GM11168 (cell line): ENCODE data around the gene LRRC74B.
"Not testable (repeated sequence)": the region's sequence is repeated elsewhere in the genome, so short reads cannot be mapped to it uniquely, and the experiment has no call there.

ENCODE experiments used
- in situ Hi-C: fragments of 300-500 bp; cut with MboI; formaldehyde crosslinking; loops from one replicate; pipeline ENCODE4 v1.12.0; 2022; ENCODE audit warnings: low sequenced_read_pairs; ENCODE audit not compliant: unreplicated experiment

Gene LRRC74B

GRCh38 chr22:21051831-21052400 is 6.2 kb downstream of the LRRC74B start:
- in situ Hi-C loops, result no loop called here

- in situ Hi-C loops, result no loop called here
These were observed 7.1 kb downstream of the LRRC74B start for GRCh38 chr22:21052715-21053459.

DNA sequence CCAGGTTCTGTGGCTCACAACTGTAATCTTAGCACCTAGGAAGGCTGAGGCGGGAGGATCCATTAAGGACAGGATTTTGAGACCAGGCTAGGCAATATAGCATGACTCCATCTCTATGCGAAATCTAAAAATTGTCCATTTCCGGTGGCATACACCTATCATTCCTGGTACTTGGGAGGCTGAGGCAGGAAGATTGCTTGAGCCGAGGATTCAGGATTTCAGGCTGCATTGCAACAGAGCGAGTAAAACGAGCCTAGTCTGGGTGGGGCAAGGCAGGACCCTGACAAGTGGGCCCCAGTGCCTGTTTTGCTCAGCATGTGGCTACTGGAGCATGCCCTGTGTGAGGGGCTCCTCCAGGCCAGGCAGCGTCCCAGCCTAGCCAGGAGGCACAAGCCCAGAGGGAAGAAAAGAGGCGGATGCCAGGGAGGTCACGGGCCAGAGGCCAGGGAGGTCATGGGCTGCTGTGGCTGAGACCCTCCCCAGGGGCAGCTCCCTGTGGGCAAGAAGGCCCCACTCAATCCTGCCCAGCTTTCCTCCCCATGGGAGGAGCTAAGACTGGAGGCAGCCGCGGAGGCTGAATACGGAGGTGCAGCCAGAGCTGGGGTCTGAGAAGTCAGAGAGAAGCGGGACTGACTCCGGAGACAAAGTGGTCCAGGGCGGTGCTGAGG is 8.4 kb downstream of the LRRC74B start:
- in situ Hi-C loops, result no loop called here

- in situ Hi-C loops, result no loop called here
These were observed 9.2 kb downstream of the LRRC74B start for GRCh38 chr22:21054714-21055563.

DNA sequence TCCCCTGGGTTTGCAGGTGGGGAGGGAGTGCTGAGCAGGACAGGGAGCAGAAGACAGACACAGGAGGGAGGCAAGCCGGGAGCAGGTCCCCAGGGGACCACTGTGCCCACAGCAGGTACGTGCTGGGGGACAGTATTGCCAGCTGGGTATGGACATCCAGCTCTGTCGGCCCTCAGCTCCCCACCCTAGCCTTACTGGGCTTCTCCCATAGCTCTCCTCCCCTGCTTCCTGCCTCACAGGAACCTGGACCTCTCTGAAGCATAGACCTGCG is 9.8 kb downstream of the LRRC74B start:
- in situ Hi-C loops, result no loop called here

GRCh38 chr22:21055880-21056319 is 10.2 kb downstream of the LRRC74B start:
- in situ Hi-C loops, result no loop called here

DNA sequence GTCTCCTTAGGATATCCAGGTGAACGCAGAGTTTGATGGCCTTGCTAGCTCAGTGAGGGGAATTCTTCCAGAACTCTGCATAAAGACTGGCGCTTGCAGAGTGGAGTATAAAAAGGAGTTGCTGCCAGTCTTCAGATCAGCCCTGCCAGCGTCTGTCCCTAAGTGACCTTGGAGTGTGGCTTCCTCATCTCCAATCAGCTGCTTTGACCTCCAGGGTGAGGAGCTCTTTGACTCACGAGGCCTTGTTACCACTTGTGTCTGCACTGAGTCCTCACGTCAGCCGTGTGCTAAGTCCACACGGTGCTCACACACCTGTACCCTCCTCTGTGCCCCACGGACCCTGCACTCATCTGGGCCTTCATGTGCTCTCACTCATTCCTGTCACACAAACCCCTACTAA is 14.6 kb downstream of the LRRC74B start:
- in situ Hi-C loops, result not testable (repeated sequence)

GRCh38 chr22:21061660-21062321 is 16.0 kb downstream of the LRRC74B start:
- in situ Hi-C loops, result not testable (repeated sequence)

GRCh38 chr22:21064425-21064824 is 18.7 kb downstream of the LRRC74B start:
- in situ Hi-C loops, result not testable (repeated sequence)

DNA sequence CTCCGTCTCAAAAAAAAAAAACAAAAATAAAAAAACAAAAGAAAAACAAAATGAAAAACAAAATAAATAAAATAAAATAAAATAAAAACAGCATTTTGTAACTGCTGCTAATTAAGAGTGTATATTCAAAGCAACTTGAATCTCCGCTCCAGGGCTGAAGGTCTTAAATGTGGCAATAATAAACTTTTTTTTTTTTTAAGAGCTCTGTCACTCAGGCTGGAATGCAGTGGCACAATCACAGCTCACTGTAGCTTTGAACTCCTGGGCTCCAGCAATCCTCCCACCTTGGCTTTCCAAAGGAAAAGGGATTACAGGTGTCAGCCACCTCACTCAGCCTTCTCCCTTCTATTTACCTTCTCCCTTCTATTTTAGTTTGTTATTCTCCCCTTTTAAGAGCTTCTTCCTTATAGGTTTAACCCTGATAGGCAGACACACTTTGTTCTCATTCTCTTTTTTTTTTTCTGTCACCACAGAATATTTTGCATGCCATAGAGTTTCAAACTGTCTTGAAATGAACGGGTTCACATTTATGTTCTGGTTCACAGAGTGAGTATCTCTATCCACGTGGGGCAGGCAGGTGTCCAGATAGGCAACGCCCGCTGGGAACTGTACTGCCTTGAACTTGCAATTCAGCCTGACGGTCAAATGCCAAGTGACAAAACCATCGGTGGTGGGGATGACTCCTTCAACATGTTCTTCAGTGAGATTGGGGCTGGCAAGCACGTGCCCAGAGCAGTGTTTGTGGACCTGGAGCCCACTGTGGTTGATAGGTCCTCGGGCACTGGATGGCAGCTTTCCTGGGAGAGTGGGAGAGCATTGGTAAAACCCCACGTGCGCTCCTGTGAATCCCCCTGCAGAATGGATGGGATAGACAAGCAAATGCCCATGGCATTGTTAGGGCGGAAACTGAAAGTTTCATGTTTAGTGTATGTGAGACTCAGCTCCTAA is 19.4 kb downstream of the LRRC74B start:
- in situ Hi-C loops, result no loop called here

DNA sequence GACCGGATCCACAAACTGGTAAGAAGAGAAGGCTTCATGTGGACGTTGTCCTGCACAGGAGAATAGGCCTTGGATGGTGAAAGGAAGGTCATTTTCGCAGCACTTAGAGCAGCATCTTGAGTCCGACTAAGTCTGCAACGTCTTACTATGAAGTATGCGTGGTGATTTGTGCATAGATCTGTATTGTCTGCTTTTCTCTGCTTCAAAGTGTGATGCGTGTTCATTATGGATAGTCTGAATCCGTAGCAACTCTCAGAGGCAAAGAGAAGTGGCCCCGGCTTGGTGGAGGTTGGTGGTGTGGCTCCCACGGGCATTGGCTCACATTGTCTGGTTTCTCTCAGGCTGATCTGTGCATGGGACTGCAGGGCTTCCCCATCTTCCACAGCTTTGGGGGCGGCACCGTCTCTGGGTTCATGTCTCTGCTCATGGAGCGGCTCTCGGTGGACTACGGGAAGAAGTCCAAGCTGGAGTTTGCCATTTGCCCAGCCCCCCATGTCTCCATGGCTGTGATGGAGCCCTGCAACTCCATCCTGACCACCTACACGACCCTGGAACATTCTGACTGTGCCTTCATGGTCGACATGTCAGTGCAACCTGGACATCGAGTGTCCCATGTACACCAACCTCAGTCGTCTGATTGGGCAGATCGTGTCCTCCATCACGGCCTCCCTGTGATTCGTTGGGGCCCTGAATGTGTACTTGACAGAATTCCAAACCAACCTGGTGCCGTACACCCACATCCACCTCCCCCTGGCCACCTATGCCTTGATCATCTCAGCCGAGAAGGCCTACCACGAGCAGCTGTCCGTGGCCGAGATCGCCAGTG is 21.5 kb downstream of the LRRC74B start:
- in situ Hi-C loops, result no loop called here

GRCh38 chr22:21067901-21068680 is 22.3 kb downstream of the LRRC74B start:
- in situ Hi-C loops, result no loop called here

DNA sequence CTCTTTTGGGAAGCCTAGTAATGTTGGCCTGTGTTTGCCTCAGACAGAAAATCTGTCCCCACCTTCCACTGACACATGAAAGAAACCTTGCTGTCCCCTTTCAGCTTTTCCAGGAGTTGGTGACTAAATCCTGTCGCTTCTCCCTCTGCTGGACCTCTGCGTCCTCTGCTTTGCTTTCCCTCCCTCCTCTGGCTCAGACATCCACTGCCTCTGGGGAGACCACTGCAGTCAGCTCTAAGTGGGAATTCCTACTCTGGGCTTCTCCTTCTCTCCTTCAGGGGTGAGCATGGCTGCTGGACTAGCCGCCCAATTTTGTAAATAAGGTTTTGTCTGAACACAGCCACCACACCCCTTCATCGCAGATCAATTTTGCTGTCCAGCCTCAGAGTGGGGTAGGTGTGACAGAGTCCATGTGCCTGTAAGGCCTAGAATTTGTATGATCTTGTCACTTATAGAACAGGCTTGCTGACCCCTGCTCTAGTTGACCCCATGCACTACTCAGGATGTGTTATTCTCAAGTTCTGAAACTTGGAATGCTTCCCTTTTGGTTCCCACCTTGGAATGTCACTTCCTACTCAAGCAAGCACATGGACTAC is 23.0 kb downstream of the LRRC74B start:
- in situ Hi-C loops, result no loop called here

GRCh38 chr22:21069375-21069774 is 23.6 kb downstream of the LRRC74B start:
- in situ Hi-C loops, result no loop called here

GRCh38 chr22:21070690-21071615 is 25.2 kb downstream of the LRRC74B start:
- in situ Hi-C loops, result no loop called here

DNA sequence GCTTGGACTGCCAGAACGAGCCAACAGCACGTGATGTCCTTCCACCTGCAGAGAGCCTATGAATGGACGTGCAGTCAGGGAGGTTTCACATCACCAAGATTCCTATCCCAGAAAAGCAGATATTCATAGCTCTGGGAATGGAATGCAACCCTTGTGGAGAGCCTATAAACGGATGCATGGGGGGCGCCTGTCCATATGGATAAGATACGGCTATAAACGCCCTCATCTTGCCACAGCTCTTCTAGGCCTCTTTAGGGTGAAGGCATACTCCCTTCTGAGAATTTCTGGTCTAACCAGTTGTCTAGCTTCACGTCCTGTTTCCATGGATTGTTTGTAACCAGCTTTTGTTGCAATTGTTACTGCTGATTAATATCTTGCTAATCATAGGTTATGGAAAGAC is 26.1 kb downstream of the LRRC74B start:
- in situ Hi-C loops, result not testable (repeated sequence)
